ENCODE data around the gene MEAK7. TPM values are rescaled to one million over a fixed set of nuclear protein-coding genes. Genes with fewer than 3 reads are reported as not detected.

The MEAK7 gene
- total and polyA plus RNA-seq, 2 of the 8 experiments (the other 6 are each of a cell fraction or from before 2014, with no cell fraction given) = 9.6 to 19.6 TPM

GRCh38 chr16:84486551-84487235 is 17.8 kb downstream of the MEAK7 start:
- 89% methylated on average over 15 of the region's 17 CpGs; no CpG with 5 or more reads in 1 of the 2 experiments for WGBS, 2 experiments (ENCODE audit: extremely low coverage in 1 of 2, insufficient coverage in 1 of 2, insufficient read length in 1 of 2, insufficient replicate concordance in 2 of 2, low coverage in 1 of 2, low lambda C conversion rate in 2 of 2, missing lambda C conversion rate in 1 of 2)
- CTCF ChIA-PET (ENCODE audit: partially characterized antibody) = interaction anchor here (0.7 to 2.1 kb wide), 7 partner anchors 17 to 300 kb away, joined by 3 to 9 read pairs (median 3); no protein-coding TSS in a partner anchor
- no peaks in the 10 kb centered on the region for H3K4me1 ChIP-seq (replicated peaks in 1 of 4; ENCODE audit: control insufficient read depth in 3 of 4, insufficient read depth in 4 of 4, low read length in 3 of 4)

More at GRCh38 chr16:84486551-84487235, 17.8 kb downstream of the MEAK7 start:
- H3K9ac ChIP-seq (replicated peaks in 1 of 4; ENCODE audit: extremely low read depth in 1 of 4, low read depth in 3 of 4, low read length in 3 of 4) = no peak overlapping the region
- DNase-seq (ENCODE audit: low read depth in 1 of 2, low spot score in 2 of 2) = peak in 1 of 2 experiments; percentile 33
- no peak overlapping the region for H4K5ac ChIP-seq (ENCODE audit: insufficient read length, low read depth, low read length)
- no peaks in the 10 kb centered on the region for H3K79me2 ChIP-seq (ENCODE audit: control insufficient read depth in 1 of 2, insufficient read depth in 2 of 2, low read length in 2 of 2)
- no peak overlapping the region for H3K56ac ChIP-seq (replicated peaks; ENCODE audit: insufficient read length, low read depth, low read length)
- no peaks in the 10 kb centered on the region for H3K27me3 ChIP-seq (replicated peaks in 1 of 4; ENCODE audit: control insufficient read depth in 3 of 4, extremely low read depth in 1 of 4, insufficient read depth in 3 of 4, low read length in 3 of 4)
- H4K20me1 ChIP-seq (replicated peaks in 1 of 2; ENCODE audit: control insufficient read depth in 1 of 2, insufficient read depth in 2 of 2, low read length in 2 of 2) = peaks cover 0 to 4% of the 10 kb centered on the region in 2 experiments
- H3K14ac ChIP-seq (ENCODE audit: insufficient read length) = no peak overlapping the region
- no peak overlapping the region for H2BK120ac ChIP-seq (replicated peaks; ENCODE audit: low read depth, low read length)
- H3K27ac ChIP-seq (ENCODE audit: low read depth, low read length) = no peak overlapping the region
- no peak for FAIRE-seq
- H3K18ac ChIP-seq (ENCODE audit: extremely low read depth, low read length) = no peak overlapping the region
- H2BK12ac ChIP-seq (ENCODE audit: low read depth, low read length) = no peak overlapping the region
- no peak overlapping the region for H2AK5ac ChIP-seq (ENCODE audit: low read depth, low read length)
- H3K79me1 ChIP-seq (ENCODE audit: low read depth, low read length) = no peaks in the 10 kb centered on the region
- POLR2A ChIA-PET (ENCODE audit: partially characterized antibody) = interaction anchor here (0.9 to 1.0 kb wide), 2 partner anchors 12 to 158 kb away, joined by 3 to 4 read pairs; no protein-coding TSS in a partner anchor
- H2AFZ ChIP-seq (ENCODE audit: low read length) = no peak overlapping the region
- H4K91ac ChIP-seq (replicated peaks; ENCODE audit: insufficient read length, low read length) = no peak overlapping the region
- H2BK20ac ChIP-seq (ENCODE audit: low read length) = no peak overlapping the region
- H3K4ac ChIP-seq (replicated peaks; ENCODE audit: insufficient read length, low read depth, low read length) = no peak overlapping the region
- H4K8ac ChIP-seq (ENCODE audit: extremely low read depth, insufficient read depth, low read length) = no peak overlapping the region
- no peak overlapping the region for H2BK15ac ChIP-seq (ENCODE audit: low read length)
- no peaks in the 10 kb centered on the region for H3K9me3 ChIP-seq (ENCODE audit: insufficient read depth in 2 of 2, low read depth in 1 of 2, low read length in 1 of 2)
- peaks cover 0 to 2% (median 0%) of the 10 kb centered on the region in 4 experiments; a peak in 4 of 8 replicates for H3K36me3 ChIP-seq (ENCODE audit: control insufficient read depth in 2 of 4, insufficient read depth in 4 of 4, low read length in 3 of 4)
- no peak overlapping the region for H3K23ac ChIP-seq (ENCODE audit: insufficient read length)
- no peak overlapping the region for H2BK5ac ChIP-seq (ENCODE audit: low read depth, low read length)
- no peak overlapping the region for H3K4me3 ChIP-seq (ENCODE audit: extremely low read depth in 1 of 4, insufficient read depth in 2 of 4, low read depth in 3 of 4, low read length in 4 of 4)
- no peak overlapping the region for H3K4me2 ChIP-seq (ENCODE audit: insufficient read depth in 1 of 2, low read depth in 2 of 2, low read length in 2 of 2)
- no peaks in the 10 kb centered on the region for H3K23me2 ChIP-seq (ENCODE audit: low read depth, low read length)
- TF ChIP-seq NANOG (IDR thresholded peaks at IDR 0.05; ENCODE audit: insufficient read depth, low read depth, low read length, poor library complexity, severe bottlenecking) (no peak), CHD1 (IDR thresholded peaks at IDR 0.05; ENCODE audit: low read depth, low read length) (no peak), SIRT6 (IDR thresholded peaks at IDR 0.05; ENCODE audit: low read length) (no peak), HDAC6 (IDR thresholded peaks at IDR 0.05; ENCODE audit: low read depth, low read length) (no peak), SIX5 (IDR thresholded peaks at IDR 0.05; ENCODE audit: low read depth, low read length) (no peak), EP300 (IDR thresholded peaks at IDR 0.05; ENCODE audit: borderline replicate concordance in 1 of 2, low read depth in 2 of 2, low read length in 2 of 2) (no peak), POLR2A (IDR thresholded peaks at IDR 0.05; ENCODE audit: control extremely low read depth in 1 of 2, low read depth in 2 of 2, low read length in 2 of 2) (no peak)
